ENCODE results near the gene RBBP7. TPM values are rescaled to one million over a fixed set of nuclear protein-coding genes. Genes with fewer than 3 reads are reported as not detected.

The RBBP7 gene
- total and polyA plus RNA-seq, 2 of the 8 experiments (the other 6 are each of a cell fraction or from before 2014, with no cell fraction given), result 107 to 138 TPM

DNA sequence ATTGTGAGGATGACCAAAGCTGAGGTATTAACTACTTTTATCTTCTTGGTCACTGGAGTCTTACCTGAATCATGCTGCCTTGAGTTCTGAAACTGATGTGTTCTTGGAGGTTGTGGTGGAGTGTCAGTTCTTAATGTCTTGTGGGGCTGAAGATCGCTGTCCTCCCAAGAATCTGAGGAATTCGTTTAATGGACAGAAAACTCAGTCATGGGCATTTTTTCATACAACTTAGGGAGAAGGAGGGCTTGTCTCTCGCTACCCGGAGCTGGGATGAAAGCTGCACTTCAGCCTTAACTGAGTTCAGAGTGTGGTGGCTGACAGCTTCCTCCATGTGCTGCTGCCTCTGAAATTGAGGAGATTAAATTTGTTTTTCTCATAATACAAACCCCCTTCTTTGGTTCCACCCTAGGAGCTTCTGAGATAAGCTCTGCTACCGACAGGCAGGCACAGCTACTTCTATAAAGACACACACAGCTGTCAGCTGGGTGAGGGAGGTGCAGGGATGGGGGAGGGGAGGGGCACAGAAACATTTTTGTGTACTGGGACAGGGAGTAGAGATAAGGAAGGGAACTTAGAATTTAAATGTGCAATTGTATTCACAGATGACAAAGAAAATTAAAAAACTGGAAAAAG lies 30.8 kb downstream of the RBBP7 start:
- H3K23me2 ChIP-seq (ENCODE audit: low read depth, low read length), result no peaks in the 10 kb centered on the region
- H3K56ac ChIP-seq (replicated peaks; ENCODE audit: insufficient read length, low read depth, low read length), result no peak overlapping the region
- no peak overlapping the region for H3K4me3 ChIP-seq (ENCODE audit: extremely low read depth in 1 of 4, insufficient read depth in 2 of 4, low read depth in 3 of 4, low read length in 4 of 4)
- peaks cover 0 to 6% (median 5%) of the 10 kb centered on the region in 4 experiments; a peak in 3 of 7 replicates for H3K4me1 ChIP-seq (replicated peaks in 1 of 4; ENCODE audit: control insufficient read depth in 3 of 4, insufficient read depth in 4 of 4, low read length in 3 of 4)
- ChIA-PET POLR2A (ENCODE audit: partially characterized antibody) (interaction anchor here (1.0 to 1.6 kb wide), 3 partner anchors 11 to 30 kb away, joined by 3 to 4 read pairs (median 4); no protein-coding TSS in a partner anchor), CTCF (ENCODE audit: partially characterized antibody) (interaction anchor here (0.8 to 2.8 kb wide), 4 partner anchors 12 to 207 kb away, joined by 3 to 19 read pairs (median 4); no protein-coding TSS in a partner anchor)
- no peak overlapping the region for H2BK5ac ChIP-seq (ENCODE audit: low read depth, low read length)
- H3K4ac ChIP-seq (replicated peaks; ENCODE audit: insufficient read length, low read depth, low read length), result no peak overlapping the region
- H2BK20ac ChIP-seq (ENCODE audit: low read length), result no peak overlapping the region
- H3K27me3 ChIP-seq (replicated peaks in 1 of 4; ENCODE audit: control insufficient read depth in 3 of 4, extremely low read depth in 1 of 4, insufficient read depth in 3 of 4, low read length in 3 of 4), result no peaks in the 10 kb centered on the region
- H4K5ac ChIP-seq (ENCODE audit: insufficient read length, low read depth, low read length), result no peak overlapping the region
- no peak overlapping the region for H4K8ac ChIP-seq (ENCODE audit: extremely low read depth, insufficient read depth, low read length)
- H2BK15ac ChIP-seq (ENCODE audit: low read length), result no peak overlapping the region
- H3K79me1 ChIP-seq (ENCODE audit: low read depth, low read length), result no peaks in the 10 kb centered on the region
- peaks cover 0 to 67% (median 15%) of the 10 kb centered on the region in 4 experiments; a peak in 7 of 8 replicates for H3K36me3 ChIP-seq (ENCODE audit: control insufficient read depth in 2 of 4, insufficient read depth in 4 of 4, low read length in 3 of 4)
- H3K9me3 ChIP-seq (ENCODE audit: insufficient read depth in 2 of 2, low read depth in 1 of 2, low read length in 1 of 2), result no peaks in the 10 kb centered on the region
- DNase-seq (ENCODE audit: low read depth in 1 of 2, low spot score in 2 of 2) (no peak), FAIRE-seq (no peak)
- H2AFZ ChIP-seq (ENCODE audit: low read length), result no peak overlapping the region
- H2BK12ac ChIP-seq (ENCODE audit: low read depth, low read length), result no peak overlapping the region
- no peaks in the 10 kb centered on the region for H4K20me1 ChIP-seq (replicated peaks in 1 of 2; ENCODE audit: control insufficient read depth in 1 of 2, insufficient read depth in 2 of 2, low read length in 2 of 2)
- no peak overlapping the region for H3K23ac ChIP-seq (ENCODE audit: insufficient read length)
- no peak overlapping the region for H4K91ac ChIP-seq (replicated peaks; ENCODE audit: insufficient read length, low read length)
- no peak overlapping the region for H3K27ac ChIP-seq (ENCODE audit: low read depth, low read length)
- H3K79me2 ChIP-seq (ENCODE audit: control insufficient read depth in 1 of 2, insufficient read depth in 2 of 2, low read length in 2 of 2), result no peaks in the 10 kb centered on the region
- no peak overlapping the region for H2BK120ac ChIP-seq (replicated peaks; ENCODE audit: low read depth, low read length)
- no peak overlapping the region for H3K9ac ChIP-seq (replicated peaks in 1 of 4; ENCODE audit: extremely low read depth in 1 of 4, low read depth in 3 of 4, low read length in 3 of 4)
- H2AK5ac ChIP-seq (ENCODE audit: low read depth, low read length), result no peak overlapping the region
- WGBS, 2 experiments (ENCODE audit: extremely low coverage in 1 of 2, insufficient coverage in 1 of 2, insufficient read length in 1 of 2, insufficient replicate concordance in 2 of 2, low coverage in 1 of 2, low lambda C conversion rate in 2 of 2, missing lambda C conversion rate in 1 of 2), result 88% methylated on average over 4 of the region's 5 CpGs; no CpG with 5 or more reads in 1 of the 2 experiments
- no peak overlapping the region for H3K14ac ChIP-seq (ENCODE audit: insufficient read length)
- H3K18ac ChIP-seq (ENCODE audit: extremely low read depth, low read length), result no peak overlapping the region
- no peak overlapping the region for H3K4me2 ChIP-seq (ENCODE audit: insufficient read depth in 1 of 2, low read depth in 2 of 2, low read length in 2 of 2)
- TF ChIP-seq, protein P1, sequence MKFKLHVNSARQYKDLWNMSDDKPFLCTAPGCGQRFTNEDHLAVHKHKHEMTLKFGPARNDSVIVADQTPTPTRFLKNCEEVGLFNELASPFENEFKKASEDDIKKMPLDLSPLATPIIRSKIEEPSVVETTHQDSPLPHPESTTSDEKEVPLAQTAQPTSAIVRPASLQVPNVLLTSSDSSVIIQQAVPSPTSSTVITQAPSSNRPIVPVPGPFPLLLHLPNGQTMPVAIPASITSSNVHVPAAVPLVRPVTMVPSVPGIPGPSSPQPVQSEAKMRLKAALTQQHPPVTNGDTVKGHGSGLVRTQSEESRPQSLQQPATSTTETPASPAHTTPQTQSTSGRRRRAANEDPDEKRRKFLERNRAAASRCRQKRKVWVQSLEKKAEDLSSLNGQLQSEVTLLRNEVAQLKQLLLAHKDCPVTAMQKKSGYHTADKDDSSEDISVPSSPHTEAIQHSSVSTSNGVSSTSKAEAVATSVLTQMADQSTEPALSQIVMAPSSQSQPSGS (IDR thresholded peaks at IDR 0.05; ENCODE audit: low read length), result no peak
- no peak for TF ChIP-seq MAFK (IDR thresholded peaks at IDR 0.05; ENCODE audit: low read depth, low read length)
- TF ChIP-seq ZNF274 (IDR thresholded peaks at IDR 0.05; ENCODE audit: borderline replicate concordance, extremely low read depth, low read length), result no peak
- no peak for TF ChIP-seq GTF2F1 (IDR thresholded peaks at IDR 0.05; ENCODE audit: borderline replicate concordance, low read depth, low read length)

Measured in H1 (cell line).